ENCODE measurements around the gene C2CD4C. TPM values are rescaled to one million over a fixed set of nuclear protein-coding genes. Genes with fewer than 3 reads are reported as not detected.

C2CD4C gene
- 1 to 10 TPM in 1 of 3 donors, under 1 TPM in 2; 0.17 to 1.7 (median 0.65) TPM for total RNA-seq
- long read RNA-seq, donor 1, partial matches to known transcripts: 2 of 4 reads
- long read RNA-seq, donor 1, other reads (novel, unspliced or antisense): 1 of 4 reads
- long read RNA-seq, donor 2: 0 reads

DNA sequence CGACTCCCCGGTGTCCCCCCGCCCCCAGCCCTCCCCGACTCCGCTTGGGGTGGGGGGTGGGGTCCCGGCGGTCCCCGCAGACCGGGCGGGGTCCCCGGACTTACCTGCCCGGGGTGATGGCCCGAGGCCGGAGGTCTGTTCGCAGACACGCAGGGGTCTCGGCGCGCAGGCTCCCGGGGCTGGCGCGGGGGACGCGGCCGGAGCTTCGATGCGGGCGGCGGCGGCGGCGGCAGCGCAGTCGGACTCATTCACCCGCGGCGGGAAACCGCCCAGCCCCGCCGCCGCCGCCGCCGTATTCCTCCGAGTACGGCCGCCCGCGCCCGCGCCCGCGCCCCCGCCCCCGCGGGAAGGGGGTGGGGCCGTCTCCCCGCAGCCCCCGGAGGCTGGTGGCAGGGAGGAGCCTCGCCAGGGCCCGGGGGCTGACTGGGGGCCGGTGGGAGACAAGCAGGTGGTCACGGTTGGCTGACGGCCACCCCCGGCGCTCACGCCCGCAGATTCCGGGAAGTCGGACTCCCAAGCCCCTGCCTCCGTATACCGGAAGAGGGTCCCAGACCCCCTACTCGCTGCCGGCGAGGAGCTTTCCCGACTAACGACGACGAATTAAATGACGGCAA, at the start of gene C2CD4C:
C2CD4C (minus strand) TSS at position 246 of the 614 bp plus-strand sequence. CDS start 786 bp downstream, outside the sequence.
- Histone ChIP-seq H3K4me1 (ENCODE audit: low read depth) (peaks cover 17% of the 10 kb centered on the region), H3K9me3 (no peaks in the 10 kb centered on the region), H3K4me3 (no peak within 1 kb of the TSS), H3K36me3 (ENCODE audit: low read depth) (no peaks in the 10 kb centered on the region)
- TF ChIP-seq CTCF (IDR thresholded peaks at IDR 0.05): no peak
- intact Hi-C loops (cut with DNase I, micrococcal nuclease): no loop called here
- DNase-seq: peak in 2 of 3 donors; percentile 22 to 47
- peak; percentile 35 for ATAC-seq

GRCh38 chr19:458091-459042, 49.4 kb upstream of the C2CD4C start:
- TF ChIP-seq CTCF (IDR thresholded peaks at IDR 0.05): no peak
- intact Hi-C loops (cut with DNase I, micrococcal nuclease): no loop called here
- Histone ChIP-seq H3K36me3 (ENCODE audit: low read depth) (no peaks in the 10 kb centered on the region), H3K9me3 (no peaks in the 10 kb centered on the region), H3K4me1 (ENCODE audit: low read depth) (peaks cover 15% of the 10 kb centered on the region), H3K4me3 (no peak overlapping the region)
- DNase-seq: no peak
- ATAC-seq: no peak

- intact Hi-C loops (cut with DNase I, micrococcal nuclease): no loop called here
Observed at GRCh38 chr19:457636-458035, 48.7 kb upstream of the C2CD4C start.

DNA sequence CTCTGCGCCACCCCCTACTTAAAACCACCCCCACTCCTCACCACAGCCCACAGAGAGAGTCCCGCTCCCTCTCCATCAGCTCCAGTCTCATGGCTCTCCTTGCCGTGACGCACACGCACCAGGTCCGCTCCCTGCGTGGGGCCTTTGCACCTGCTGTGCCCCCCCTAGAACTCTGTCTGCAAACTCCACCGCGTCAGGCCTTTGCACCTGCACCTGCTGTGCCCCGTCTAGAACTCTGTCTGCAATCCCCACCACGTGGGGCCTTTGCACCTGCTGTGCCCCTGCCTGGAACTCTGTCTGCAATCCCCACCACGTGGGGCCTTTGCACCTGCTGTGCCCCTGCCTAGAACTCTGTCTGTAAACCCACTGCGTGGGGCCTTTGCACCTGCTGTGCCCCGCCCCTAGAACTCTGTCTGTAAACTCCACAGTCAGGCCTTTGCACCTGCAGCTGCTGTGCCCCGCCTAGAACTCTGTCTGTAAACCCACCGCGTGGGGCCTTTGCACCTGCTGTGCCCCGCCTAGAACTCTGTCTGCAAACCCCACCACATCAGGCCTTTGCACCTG, 47.7 kb upstream of the C2CD4C start:
- Histone ChIP-seq H3K4me3 (no peak overlapping the region), H3K36me3 (ENCODE audit: low read depth) (no peaks in the 10 kb centered on the region), H3K4me1 (ENCODE audit: low read depth) (peaks cover 13% of the 10 kb centered on the region), H3K9me3 (no peaks in the 10 kb centered on the region)
- no peak for TF ChIP-seq CTCF (IDR thresholded peaks at IDR 0.05)
- DNase-seq (no peak), ATAC-seq (peak; percentile 11)
- intact Hi-C loops (cut with DNase I, micrococcal nuclease): no loop called here

More at GRCh38 chr19:457636-458035, 48.7 kb upstream of the C2CD4C start:
- H3K4me3 ChIP-seq: no peak overlapping the region
- no peaks in the 10 kb centered on the region for H3K9me3 ChIP-seq
- no peaks in the 10 kb centered on the region for H3K36me3 ChIP-seq (ENCODE audit: low read depth)
- DNase-seq (no peak), ATAC-seq (no peak)
- TF ChIP-seq CTCF (IDR thresholded peaks at IDR 0.05): no peak
- peaks cover 15% of the 10 kb centered on the region for H3K4me1 ChIP-seq (ENCODE audit: low read depth)

- ATAC-seq (no peak), DNase-seq (no peak)
- intact Hi-C loops (cut with DNase I, micrococcal nuclease): no loop called here
- no peak for TF ChIP-seq CTCF (IDR thresholded peaks at IDR 0.05)
- H3K4me1 ChIP-seq (ENCODE audit: low read depth): peaks cover 7% of the 10 kb centered on the region
- H3K9me3 ChIP-seq: peaks cover 3% of the 10 kb centered on the region
- no peaks in the 10 kb centered on the region for H3K36me3 ChIP-seq (ENCODE audit: low read depth)
- no peak overlapping the region for H3K4me3 ChIP-seq
Observed at GRCh38 chr19:455851-456546, 47.1 kb upstream of the C2CD4C start.
